ENCODE data around the gene GABRR1.
A peak's percentile ranks its signal among the peaks of the same experiment; 100 is the strongest.
"Not testable (repeated sequence)": the region's sequence is repeated elsewhere in the genome, so short reads cannot be mapped to it uniquely, and the experiment has no call there.

Gene GABRR1

GRCh38 chr6:89160331-89161092, 56.6 kb downstream of the GABRR1 start:
- no peak for DNase-seq (ENCODE audit: low read depth in 3 of 3)

GRCh38 chr6:89154131-89154530, 63.0 kb downstream of the GABRR1 start:
- DNase-seq (ENCODE audit: low read depth in 3 of 3), result no peak

- DNase-seq (ENCODE audit: low read depth in 3 of 3), result peak in 1 of 3 experiments; percentile 24
Measured at GRCh38 chr6:89148016-89148750, 69.0 kb downstream of the GABRR1 start.

DNA sequence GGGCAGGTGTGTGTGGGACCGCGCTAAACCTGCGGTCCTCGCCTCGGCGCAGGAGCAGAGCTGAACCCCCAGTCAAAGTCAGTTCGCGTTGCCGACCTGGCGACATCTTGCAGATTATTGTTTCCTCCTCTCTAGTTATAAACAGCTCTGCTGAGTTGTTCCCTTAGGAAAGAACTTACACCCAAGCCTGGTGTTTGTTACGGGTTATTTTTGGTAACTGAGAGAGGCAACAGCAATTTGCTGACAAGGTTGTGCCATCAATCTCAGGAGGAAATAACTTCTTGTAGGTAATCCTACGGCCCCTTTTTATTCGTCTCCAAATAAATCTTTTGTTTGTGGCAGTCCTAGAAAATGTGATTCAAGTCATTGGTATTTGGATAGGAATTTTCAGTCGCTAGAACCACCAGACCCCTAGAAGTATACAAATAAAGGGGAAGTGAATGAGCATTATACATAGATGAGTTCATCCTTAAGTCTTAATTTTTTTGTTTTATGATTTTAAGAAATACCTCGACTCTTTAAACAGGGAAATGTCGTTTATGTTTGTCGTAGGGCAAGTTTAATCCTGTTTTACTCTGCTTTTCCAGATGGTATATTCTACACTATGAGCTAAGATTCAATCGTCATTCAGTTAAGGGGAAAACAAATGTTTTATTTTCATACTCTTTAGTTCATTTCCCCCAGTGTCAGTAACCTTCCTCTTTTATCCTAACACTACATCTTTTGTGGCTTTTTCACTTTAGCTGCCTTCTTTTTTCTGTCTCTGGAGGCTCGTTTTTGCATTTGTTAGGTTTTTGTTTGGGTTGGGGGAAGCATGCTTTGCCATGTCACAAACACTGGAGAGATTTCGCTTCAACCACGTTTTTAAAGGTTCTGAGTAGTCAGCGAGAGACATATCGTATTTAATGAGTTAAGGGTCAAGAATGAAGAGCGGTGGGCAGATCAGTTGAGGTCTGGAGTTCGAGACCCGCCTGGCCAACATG, 70.1 kb downstream of the GABRR1 start:
- peak in 1 of 3 experiments; percentile 2 for DNase-seq (ENCODE audit: low read depth in 3 of 3)

DNA sequence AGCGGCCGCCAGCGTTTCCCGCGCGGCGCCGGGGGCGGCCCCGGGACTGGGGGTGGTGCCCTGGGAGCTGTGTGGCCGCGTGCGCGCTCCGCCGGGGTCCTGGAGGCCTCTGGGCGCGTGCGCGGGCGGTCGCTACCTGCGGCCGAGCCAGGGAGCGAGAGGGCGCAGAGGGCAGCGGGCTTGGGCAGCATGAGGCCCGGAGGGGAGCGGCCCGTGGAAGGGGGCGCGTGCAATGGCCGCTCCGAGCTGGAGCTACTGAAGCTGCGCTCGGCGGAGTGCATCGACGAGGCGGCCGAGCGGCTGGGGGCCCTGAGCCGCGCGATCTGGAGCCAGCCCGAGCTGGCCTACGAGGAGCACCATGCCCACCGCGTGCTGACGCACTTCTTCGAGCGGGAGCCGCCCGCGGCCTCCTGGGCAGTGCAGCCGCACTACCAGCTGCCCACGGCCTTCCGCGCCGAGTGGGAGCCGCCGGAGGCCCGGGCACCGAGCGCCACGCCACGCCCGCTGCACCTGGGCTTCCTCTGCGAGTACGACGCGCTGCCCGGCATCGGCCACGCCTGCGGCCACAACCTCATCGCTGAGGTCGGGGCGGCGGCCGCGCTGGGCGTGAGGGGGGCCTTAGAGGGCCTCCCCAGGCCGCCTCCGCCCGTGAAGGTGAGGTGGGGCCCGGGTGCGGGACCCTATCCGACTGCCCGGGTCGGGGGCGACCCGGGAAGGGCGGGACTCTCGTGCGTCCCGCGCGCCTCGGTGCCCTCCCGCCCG, 71.0 kb downstream of the GABRR1 start, which contains the start of gene PM20D2:
PM20D2 (plus strand) TSS at position 100 of the 762 bp plus-strand sequence; CDS start at position 190, 90 bp downstream.
- peak; percentile 30 to 75 (median 55) for DNase-seq (ENCODE audit: low read depth in 3 of 3)

DNA sequence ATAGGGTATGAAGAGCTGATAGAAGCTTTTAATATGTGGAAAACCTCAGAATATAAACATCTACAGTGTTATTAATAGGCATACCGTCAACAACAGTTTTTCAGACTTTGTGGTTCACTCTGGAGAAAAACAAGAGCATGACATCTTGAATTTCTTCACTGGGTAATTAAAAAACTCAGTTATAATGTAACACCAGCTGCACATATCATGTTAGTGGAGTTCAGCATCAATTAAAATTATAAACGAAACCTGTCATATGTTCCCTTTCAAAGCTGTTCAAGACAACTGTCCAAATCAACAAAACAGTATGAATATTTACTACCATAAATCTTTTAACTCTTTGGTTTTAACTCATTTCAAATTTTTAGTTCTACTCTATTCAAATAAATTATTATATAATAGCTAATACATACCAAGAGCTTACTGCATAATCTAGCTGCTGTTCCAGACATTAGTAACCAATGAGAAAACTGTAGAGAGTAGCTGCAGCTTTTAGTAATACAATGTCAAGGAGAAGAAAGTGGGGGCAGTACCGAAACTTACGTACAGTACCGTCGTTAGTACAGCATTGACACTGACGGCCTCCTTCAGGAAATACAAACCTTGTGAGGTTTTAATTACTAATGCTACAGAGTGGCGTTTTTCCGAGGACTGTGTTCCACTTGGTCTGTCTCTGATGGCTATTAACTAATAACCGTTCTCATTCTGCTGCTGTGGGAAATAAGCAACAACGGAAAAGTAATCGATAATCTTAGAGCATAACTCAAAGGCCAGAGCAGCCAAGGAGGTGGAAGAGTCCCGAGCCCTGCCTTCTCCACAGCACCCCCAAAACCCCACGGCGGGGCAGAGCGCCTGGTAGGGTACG, 71.8 kb downstream of the GABRR1 start:
- DNase-seq (ENCODE audit: low read depth in 3 of 3), result peak in 2 of 3 experiments; percentile 13 to 17

DNA sequence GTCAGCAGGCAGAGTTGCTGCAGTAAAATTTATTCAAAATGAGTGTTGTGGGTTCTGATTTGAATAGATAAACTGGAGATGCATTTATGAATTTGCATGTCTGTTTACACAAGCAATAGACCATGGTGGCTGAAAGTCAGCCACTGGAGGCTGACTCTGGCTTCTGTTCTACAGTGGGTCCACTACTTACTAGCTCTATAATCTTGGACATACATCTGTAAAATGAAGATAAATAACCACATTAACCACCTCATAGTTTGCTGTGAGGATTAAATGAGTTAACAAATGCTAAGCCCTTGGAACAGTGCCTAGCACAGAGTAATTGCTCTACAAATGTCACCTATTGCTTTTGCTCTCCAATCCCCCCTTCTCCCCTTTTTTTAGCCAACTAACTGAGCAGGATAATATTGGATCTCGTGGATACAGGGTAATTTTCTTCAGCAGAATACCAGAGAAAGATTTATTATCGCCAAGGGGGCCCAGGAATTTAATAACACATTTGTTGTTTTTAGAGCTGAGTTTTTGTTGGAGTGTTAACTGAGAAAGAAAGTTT, 72.7 kb downstream of the GABRR1 start:
- no peak for DNase-seq (ENCODE audit: low read depth in 3 of 3)

DNA sequence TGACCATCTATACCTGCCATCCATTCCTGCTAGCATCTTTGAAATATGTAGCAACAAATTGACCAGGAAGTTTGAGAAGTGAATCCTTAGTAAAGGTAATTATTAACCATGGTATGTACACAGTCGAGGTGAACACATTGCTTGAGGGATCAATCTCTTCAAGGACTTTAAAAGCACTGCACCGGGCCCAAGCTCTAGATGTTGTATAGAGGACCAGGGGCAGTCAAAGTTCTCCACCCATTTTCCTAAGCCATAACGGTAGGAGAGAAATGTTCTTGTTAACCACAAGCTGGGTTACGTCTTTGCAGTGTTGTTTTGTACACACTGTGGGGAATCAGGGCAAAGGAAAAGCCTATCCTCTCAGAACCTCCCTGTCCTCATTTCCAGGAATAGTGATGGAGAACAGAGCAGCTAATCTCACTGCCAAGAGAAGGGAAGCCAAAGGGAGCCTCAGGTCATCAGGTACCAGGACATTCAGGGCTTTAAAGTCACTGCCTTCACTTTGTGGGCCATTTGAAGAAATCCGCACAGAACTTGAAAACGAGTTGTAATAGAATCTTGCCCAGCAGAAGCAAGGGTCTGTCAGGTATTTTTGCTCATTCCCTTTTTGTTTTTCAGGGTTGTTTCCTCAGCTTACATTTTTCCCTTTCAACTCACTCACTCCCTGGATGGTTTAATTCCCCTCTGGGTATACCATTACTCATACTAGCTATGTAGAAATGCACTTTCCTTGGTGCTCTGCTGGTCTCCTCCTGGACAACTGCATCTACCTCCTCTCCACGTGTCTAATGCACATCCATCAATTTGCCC, 76.6 kb downstream of the GABRR1 start:
- DNase-seq (ENCODE audit: low read depth in 3 of 3), result no peak

GRCh38 chr6:89139509-89140346, 77.4 kb downstream of the GABRR1 start:
- DNase-seq (ENCODE audit: low read depth in 3 of 3), result no peak

GRCh38 chr6:89138173-89138572, 79.0 kb downstream of the GABRR1 start:
- DNase-seq (ENCODE audit: low read depth in 3 of 3), result no peak

DNA sequence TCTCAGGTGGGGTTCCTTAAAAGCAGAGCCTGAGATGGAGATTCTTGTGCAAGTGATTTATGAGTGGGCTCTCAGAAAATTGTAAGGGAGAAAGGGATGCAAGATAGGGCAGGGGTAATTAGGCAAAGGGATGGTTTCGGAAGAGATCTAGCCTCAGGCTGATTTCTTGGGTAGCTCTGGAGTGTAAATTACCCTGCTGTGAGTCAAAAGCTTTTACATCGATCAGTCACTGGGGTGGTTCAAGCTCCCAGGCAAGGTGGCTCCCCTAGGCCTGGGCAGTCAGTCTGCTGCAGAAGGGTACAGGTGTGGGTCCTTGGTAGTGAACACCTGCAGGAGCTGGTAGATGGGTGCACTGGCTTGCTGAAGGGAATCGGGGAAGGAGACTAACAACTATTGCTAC, 82.4 kb downstream of the GABRR1 start:
- DNase-seq (ENCODE audit: low read depth in 3 of 3), result no peak

GRCh38 chr6:89133981-89134380, 83.2 kb downstream of the GABRR1 start:
- no peak for DNase-seq (ENCODE audit: low read depth in 3 of 3)

DNA sequence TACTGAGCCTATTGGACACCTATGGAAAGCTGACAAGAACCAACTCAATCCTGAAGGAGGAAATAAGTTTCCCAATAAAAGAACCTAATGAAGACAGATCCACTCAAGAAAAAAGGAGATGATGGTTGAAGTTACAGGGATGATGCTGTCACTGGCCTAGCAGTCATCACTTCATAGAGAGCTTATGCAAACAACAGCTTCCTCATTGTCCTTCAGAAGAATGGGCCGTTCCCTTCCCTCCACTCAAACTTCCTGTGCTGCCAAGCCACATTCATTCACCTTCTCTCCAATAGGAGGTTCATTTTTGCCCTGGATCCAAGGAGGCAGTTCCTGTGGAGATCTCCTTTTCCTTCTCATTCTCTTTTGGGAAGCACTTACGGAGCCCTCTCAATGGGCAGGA, 85.1 kb downstream of the GABRR1 start:
- no peak for DNase-seq (ENCODE audit: low read depth in 3 of 3)

GRCh38 chr6:89131599-89131998, 85.6 kb downstream of the GABRR1 start:
- no peak for DNase-seq (ENCODE audit: low read depth in 3 of 3)

DNA sequence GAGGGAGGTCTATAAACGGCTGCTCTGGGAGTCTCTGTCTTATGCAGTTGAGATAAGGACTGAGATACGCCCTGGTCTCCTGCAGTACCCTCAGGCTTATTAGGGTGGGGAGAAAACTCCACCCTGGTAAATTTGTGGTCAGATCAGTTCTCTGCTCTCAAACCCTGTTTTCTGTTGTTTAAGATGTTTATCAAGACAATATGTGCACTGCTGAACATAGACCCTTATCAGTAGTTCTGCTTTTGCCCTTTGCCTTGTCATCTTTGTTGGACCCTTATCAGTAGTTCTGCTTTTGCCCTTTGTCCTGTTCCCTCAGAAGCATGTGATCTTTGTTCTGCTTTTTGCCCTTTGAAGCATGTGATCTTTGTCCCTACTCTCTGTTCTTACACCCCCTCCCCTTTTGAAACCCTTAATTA, 88.9 kb downstream of the GABRR1 start:
- not testable (repeated sequence) for DNase-seq (ENCODE audit: low read depth in 3 of 3)
